ENCODE measurements around the gene FSCN2.

DNA sequence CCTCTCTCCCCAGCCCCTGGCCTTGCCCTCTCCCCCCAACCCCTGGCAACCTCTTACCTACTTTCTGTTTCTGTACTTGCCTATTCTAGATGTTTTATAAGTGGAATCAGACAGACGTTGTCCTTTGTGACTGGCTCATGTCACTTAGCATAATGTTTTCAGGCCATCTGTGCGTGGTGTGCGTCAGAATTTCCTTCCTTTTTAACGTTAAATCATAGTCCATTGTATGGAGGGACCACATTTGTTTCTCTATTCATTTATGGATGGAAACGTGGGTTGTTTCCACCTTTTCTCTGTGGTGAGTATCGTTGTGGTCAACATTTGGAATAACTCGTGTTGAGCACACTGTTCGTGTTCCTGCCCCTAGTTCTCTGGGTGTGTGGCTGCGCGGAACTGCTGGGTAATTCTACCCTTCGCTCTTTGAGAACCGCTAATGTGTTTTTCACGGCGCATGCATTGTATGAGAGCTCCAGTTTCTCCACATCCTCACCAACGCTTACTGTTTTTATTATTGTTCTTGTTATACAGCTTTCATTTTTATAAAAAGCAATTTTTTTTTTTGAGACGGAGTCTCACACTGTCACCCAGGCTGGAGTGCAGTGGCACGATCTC, 41.9 kb upstream of the FSCN2 start:
- no peak for TF ChIP-seq CTCF (IDR thresholded peaks at IDR 0.05; ENCODE audit: low read length)
- TF ChIP-seq EZH2phosphoT487 (IDR thresholded peaks at IDR 0.05; ENCODE audit: low read length): no peak

Measured in MM.1S (cell line).